Right lung (tissue), 5 donors: Measurements from ENCODE around the gene INHBC. TPM values are rescaled to one million over a fixed set of nuclear protein-coding genes. Genes with fewer than 3 reads are reported as not detected.

Experiments used
- DNase-seq, 2 donors: peaks; one replicate each; pipeline ENCODE4 v3.0.0-alpha.2; 2013
- polyA plus RNA-seq, 5 donors: library from polyadenylated mRNA; unstranded; fragments of 120-200 nt; gene quantifications; one replicate each; pipeline versions ENCODE4 v1.2.1 to v1.2.3, GENCODE V29; 2013; ENCODE audit warnings: inconsistent platforms in 1 of 5, low replicate concordance in 1 of 5; ENCODE audit not compliant: insufficient read length in 5 of 5, insufficient read depth in 1 of 5

INHBC gene
- polyA plus RNA-seq, 5 donors: 0.09 to 0.29 (median 0.21) TPM

- DNase-seq: no peak
Observed at GRCh38 chr12:57454213-57454565, 19.6 kb downstream of the INHBC start.

GRCh38 chr12:57454566-57455373, 20.2 kb downstream of the INHBC start, which contains the start of gene INHBE:
INHBE (plus strand) TSS chr12:57455307; CDS start chr12:57455537, 230 bp downstream.
- no peak for DNase-seq

GRCh38 chr12:57455374-57456144, 21.0 kb downstream of the INHBC start:
- no peak for DNase-seq

- no peak for DNase-seq
Observed at GRCh38 chr12:57456145-57456700, 21.6 kb downstream of the INHBC start.

GRCh38 chr12:57456737-57457490, 22.3 kb downstream of the INHBC start:
- no peak for DNase-seq

- DNase-seq: no peak
Observed at GRCh38 chr12:57458665-57459054, 24.1 kb downstream of the INHBC start.

- peak; percentile 93 to 96 for DNase-seq
Observed at GRCh38 chr12:57459055-57459749, 24.6 kb downstream of the INHBC start.

GRCh38 chr12:57459750-57460467, 25.3 kb downstream of the INHBC start, which contains the start of gene GLI1:
GLI1 (plus strand) TSS chr12:57459785; CDS start chr12:57463692, 3,907 bp downstream.
- DNase-seq: peak in 1 of 2 donors; percentile 22

- no peak for DNase-seq
Observed at GRCh38 chr12:57460468-57460784, 25.8 kb downstream of the INHBC start.

- DNase-seq: no peak
Observed at GRCh38 chr12:57460841-57461275, 26.3 kb downstream of the INHBC start.

GRCh38 chr12:57461276-57461916, 26.8 kb downstream of the INHBC start:
- peak; percentile 85 to 88 for DNase-seq

GRCh38 chr12:57461917-57462250, 27.3 kb downstream of the INHBC start:
- DNase-seq: no peak

- DNase-seq: peak; percentile 83 to 84
Observed at GRCh38 chr12:57462251-57462911, 27.8 kb downstream of the INHBC start.

- no peak for DNase-seq
Observed at GRCh38 chr12:57462912-57463253, 28.3 kb downstream of the INHBC start.

GRCh38 chr12:57464569-57464968, 30.0 kb downstream of the INHBC start:
- no peak for DNase-seq

- DNase-seq: no peak
Observed at GRCh38 chr12:57465030-57465746, 30.6 kb downstream of the INHBC start.

- no peak for DNase-seq
Observed at GRCh38 chr12:57465747-57466505, 31.3 kb downstream of the INHBC start.

GRCh38 chr12:57467212-57467874, 32.8 kb downstream of the INHBC start:
- DNase-seq: no peak
